COR-L47 (cell line): ENCODE measurements around the gene QKI.
"Not testable (repeated sequence)": the region's sequence is repeated elsewhere in the genome, so short reads cannot be mapped to it uniquely, and the experiment has no call there.

Experiments used
- DNase-seq: peaks from one replicate; lab custom pipeline; 2025; lab: John Stamatoyannopoulos, UW

The QKI gene

DNA sequence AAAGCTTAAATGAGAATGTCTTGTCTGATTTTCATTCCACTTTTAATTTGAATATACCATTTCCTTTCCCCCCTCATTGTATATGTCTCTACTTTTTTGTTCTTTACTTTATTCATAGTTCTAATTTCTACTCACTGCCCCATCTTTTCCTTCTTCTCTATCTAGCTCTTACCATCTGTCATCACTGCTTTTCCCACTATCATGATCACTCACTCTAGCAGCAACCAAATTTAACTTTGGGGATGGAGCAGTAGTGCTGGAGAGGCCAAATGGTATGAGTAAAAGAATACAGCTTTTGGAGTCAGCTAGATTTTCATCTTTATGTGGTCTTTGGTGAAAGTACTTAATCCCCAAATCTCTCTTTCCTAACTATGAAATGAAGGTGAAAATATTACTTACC lies 25.5 kb downstream of the QKI start:
- no peak for DNase-seq

DNA sequence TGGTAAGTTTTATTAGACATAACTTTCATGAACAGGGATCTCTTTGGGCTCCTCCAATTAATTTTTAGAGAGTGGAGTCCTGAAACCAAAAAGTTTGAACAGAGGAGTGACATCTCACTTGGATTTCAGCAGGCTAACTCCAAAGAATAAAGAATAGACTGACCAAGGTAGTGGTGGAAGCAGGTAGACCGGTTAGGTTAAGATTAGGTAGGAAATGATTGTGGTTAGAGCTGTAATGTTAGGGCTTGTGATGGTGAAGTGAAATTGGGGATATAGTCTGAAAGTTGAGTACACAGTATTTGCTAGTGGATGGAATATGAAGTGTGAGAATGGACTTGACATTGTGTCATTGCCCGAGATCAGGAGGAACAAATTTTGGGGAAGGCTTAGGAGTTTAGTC lies 27.8 kb downstream of the QKI start:
- DNase-seq, result no peak

DNA sequence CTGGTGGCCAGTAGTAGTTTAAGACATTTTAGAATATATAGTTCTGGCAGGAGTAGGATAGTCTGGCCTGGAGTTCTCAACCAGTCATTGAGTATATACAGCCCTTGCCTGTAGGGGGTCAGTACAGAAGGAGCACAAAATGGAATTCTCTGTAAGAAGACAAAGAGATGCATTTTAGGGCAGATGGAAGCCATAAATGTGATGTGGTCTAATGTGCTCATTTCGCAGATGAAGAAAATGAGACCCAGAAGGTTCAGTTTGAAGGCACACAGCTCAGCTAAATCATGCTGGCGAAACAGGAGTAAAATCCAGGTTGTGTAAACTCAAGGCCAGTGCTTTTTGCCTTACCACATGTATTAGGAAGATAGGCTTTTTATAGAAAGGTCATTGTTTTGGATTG lies 29.6 kb downstream of the QKI start:
- no peak for DNase-seq

DNA sequence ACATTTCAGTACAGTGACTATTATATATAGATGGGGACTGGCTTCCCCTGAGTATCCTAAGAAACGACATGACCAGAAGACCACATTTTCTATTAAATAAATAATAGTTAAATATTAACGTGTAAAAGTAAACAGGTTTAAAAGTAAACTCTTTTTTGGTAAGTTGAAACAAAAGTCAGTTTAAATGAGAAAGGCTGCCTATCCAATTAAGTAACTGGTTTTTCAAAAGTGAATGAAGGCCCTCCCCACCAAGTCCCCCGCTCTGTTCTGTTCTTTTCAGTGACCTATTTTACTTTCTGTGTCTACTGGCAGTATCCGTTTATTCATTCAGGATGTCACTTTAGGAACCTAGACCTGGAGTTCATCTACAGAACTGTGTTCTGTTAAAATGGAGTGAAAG lies 32.0 kb downstream of the QKI start:
- DNase-seq, result no peak

DNA sequence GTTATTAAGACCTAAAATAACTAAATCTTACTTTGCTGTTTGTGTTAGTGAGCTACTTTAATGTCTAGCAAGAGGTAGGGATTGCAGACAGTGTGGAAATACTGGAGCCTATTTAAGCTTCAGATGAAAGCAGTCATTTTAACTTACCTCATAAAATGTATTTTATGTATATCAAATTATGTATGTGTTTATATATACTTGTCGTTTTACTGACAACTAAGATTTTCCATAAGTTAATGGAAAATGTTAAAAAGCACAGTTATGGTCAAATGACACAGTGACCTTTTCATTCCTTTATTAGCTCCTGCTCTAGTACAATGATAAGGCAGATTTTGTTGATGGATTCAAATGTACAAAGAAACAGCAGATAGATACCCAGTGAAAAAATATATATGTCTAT lies 34.6 kb downstream of the QKI start:
- no peak for DNase-seq

DNA sequence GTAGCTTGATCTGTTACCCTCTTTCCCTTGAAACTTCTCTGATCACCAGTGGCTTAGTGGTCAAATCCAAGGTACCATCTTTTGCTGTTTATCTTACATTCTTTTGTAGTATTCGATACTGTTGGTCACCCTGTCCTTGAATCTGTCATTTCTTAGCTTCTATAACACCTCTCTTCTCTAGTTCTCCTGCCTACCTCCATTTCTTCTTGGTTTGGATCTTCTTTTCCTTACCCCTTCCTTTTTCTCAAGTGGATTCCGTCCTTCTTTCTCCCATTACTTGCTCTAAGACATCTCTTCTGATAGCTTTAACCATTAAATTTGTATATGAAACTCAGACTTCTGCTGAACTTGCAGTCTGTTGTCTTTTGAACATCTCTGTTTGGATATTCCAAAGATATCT lies 39.9 kb downstream of the QKI start:
- no peak for DNase-seq

DNA sequence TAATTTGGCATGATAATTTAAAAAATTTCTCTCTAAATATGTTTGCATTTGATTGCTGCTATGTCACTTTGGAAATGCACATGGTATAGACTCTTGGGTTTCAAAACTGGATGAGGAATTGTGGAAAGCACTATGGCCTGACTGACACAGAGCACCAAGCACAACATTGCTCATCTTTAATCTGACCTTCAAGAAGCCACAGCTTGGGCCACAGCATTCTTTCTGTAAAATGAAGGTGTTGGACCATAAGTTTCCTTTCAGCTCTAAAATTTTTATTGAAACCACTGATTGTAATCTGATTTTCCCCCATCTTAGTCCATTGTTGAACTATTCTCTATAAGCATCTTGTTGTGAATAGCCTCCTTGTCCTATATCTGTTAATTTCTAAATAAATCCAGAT lies 41.0 kb downstream of the QKI start:
- no peak for DNase-seq

DNA sequence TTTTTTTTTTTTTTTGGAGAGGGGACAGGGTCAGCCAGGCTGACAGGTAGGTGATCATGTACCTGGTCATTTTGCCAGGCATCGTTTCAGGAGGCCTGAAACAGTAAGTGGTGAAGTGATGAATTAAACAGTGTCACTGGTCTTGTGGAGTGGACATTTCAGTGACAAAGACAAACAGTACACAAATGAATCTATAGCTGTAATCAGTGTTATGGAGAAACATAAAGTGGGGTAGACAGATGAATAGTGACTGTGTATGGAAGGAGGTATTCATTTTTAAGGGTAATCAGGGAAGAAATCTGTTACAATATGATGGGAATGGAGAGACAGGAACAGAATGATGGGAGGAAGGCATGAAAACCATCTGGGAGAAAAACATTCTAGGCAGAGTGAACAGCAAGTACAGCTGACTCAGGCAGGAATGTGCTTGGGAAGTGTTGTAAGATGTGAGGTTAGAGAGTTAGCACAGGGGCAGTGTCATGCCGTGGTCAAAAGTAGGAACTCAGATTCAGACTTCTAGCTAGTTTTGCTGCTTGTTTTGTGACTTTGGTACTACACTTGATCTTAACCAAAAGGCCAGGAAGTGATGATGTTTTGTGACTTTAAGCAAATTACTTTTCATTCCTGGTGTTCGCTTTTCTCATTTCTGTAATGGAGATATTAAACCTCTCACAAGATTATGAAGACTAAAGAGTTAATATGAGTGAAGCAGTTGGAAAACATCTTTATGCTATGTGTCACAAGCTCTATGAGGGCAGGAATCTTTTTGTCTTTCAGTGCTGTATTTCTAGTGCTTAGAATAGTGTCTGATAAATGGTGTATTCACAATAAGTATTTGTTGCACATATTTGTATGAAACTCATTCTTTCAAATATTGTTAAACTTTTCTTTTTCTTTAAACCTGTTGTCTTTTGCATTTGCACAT lies 43.4 kb downstream of the QKI start:
- DNase-seq, result no peak

DNA sequence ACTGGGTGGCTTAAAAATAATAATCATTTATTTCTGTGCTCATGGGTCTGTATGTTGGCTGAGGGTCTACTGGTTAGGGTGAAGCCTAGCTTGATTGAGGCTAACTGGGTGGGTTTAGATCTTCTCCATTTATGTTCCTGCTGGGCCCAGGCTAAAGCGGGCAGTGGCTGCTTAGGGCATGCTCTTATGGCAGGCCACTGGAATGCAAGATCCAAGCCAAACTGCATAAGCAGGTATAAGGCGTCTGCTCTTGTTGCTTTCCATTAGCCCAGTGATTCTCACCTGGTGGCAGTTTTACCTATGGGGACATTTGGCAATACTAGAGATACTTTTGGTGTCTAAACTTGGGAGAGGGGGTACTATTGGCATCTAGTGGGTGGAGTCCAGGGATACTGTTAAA lies 44.5 kb downstream of the QKI start:
- DNase-seq, result no peak

DNA sequence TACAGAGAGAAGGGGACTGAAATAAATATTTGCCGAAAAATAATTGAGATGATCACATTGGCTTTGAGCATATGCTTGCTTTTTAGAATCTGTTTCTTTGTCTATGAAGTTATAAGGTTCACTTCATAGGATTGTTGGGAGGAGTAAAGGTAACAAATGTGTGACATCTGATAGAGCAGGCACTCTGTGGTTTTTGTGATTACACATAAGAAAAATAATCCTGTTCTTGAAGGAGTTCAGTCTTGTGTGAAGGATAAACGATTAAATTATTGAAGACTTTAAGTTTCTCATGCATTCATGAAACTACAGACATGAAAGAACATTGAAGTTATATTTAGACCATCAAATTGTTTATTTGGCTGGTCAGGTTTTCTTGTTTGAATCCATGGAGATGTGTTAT lies 45.0 kb downstream of the QKI start:
- DNase-seq, result no peak

DNA sequence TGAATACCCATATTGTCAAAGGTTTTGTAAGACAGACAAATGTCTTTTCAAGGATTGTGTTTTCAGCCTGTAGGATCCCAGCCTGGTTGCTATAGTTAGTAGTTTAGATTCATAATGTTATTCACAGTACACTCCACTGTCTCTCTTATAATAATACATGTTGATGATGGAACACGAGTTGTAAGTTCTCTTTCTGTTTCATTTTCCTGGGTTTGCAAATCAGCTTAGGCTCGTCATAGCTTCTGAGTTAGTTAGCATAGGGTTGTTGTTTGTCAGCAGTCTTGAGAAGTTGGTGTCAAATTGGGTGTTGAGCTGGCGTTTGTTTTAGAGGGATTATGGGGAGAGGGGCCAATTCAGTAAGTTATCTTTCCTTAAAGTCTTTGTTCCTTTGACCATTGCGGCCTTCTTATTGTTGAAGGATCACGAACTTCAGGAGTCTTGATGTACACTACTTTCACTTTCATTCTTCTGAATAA lies 45.8 kb downstream of the QKI start:
- DNase-seq, result no peak

DNA sequence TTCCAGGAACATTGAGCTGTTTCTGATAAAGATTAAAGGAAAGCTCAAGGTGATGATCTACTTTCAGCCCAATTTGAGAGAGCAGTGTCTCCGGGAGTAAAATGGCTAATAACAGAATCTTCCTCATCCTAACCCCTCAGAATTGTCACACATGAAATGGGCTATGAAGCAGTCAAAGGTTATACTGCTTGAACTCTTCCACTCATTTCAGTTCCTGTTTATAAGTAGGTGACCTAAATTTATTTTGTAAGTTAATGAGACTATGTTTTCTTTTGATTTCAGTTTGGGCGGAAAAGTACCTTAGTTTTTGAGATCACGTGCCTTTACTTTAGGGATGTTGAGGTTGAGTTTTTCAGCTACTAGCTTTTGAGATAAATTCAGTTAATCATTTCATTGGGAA lies 47.2 kb downstream of the QKI start:
- no peak for DNase-seq

DNA sequence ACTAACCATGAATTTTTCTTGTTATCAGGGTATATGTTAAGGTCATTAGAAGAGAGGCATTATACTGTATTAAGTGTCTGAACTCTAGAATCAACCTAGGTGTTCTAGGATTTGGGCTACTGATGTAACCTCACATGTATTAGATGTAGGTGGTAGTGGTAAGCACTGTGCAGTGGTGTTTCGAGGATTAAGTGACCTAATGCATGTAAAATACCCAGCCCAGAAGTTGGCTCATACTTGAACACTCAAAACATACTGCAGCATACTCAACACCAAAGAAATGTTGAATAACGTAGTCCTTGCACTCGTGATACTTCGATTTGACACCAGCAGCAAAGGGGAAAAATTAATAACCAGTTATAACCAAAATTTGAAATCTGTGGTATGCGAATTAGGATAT lies 48.7 kb downstream of the QKI start:
- no peak for DNase-seq

DNA sequence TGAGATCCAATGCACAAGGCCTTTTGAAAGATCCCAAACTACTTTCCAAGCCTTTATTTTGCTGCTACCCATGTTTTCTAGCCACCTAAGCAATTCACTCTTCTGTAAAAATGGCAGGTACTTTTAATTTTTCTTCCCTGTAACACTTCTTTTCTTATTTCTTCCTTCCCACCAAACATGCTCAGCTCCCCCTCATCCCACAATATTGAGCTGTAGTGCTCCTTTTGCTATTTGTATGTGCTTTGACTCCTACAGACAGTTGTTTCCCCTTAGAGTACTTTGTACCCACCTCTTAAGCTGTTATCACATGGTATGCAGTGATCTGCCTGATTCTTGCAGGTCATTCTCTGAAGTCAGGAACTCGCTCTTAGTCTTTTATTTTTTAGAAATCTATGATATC lies 49.3 kb downstream of the QKI start:
- DNase-seq, result no peak

DNA sequence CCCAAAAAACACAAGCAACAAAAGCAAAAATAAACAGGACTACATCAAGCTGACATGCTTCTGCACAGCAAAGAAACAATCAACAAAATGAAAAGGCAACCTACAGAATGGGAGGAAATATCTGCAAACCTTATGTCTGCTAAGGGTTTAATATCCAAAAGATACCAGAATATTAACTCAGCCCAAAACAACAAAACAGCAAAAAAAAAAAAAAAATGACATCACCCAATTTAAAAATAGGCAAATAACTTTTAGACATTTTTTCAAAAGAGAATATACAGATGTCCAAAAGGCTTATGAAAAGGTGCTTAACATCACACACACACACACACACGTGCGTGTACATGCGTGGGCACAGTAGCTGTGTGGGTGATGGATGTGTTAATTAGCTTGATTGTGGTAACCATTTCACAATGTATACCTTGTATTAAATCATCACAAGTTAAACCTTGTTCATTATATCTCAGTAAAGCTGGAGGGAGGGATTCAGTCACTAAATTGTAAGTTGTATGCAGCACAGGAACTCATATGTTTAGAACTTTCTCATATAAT lies 52.4 kb downstream of the QKI start:
- DNase-seq, result no peak

DNA sequence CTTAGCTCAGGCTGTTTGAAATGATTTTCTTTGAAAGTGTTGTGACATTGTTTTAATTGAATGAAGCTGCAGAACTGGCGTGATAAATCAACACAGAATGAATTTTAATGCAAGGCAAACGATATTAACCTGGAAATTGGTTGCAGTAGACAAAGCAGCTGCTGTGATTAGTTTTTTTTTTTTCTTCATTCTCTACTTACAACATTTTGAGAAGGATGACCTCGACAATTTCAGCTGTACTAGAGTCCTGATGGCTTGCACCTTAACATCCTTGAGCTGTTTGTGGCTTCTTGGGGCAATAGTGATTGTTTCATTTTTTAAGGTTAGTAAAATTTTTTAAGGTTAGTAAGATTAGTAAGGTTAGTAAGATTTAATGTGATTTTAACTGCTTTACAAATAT lies 54.2 kb downstream of the QKI start:
- no peak for DNase-seq

DNA sequence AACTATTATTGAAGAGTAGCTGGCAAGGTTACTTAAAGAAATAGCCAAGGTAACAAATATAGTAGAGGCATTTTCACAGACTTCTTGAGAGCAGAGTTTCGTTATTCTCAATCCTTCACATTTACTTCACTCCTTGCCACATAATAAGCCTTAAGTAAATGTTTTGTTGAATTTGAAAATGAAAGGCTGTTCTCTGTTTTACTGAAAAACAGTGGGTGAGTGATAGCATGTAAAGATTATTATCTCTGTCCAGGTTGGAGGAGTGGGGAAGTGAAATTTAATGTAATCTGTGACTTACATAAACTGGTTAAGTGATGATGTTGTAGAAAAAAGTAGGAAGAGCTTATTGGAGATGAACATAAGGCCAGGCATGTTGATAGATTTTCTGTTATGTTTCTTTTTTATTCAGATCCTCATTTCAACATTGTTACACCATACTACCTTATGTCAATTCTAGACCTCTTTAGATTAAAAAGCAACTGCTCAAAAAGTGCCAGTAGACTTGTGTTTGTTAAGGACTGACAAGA lies 55.0 kb downstream of the QKI start:
- DNase-seq, result no peak

DNA sequence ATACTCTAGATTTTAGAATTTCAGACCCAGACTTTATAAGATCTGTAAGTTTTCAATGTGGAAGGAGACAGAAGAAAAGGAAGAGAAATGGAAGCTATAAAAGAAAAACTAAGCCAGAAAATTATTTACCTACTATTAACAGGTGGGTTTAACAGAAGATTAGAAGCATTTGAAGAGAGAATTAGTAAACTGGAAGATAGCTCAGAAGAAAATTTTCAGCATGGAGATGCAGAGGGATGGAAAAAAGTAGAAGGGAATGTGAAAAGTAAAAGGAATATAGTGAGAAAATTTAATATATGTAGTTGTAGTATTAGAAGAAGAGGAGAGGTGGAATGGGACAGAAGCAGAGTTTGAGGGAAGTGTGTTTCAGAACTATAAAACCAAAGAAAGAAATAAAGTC lies 56.1 kb downstream of the QKI start:
- DNase-seq, result no peak

DNA sequence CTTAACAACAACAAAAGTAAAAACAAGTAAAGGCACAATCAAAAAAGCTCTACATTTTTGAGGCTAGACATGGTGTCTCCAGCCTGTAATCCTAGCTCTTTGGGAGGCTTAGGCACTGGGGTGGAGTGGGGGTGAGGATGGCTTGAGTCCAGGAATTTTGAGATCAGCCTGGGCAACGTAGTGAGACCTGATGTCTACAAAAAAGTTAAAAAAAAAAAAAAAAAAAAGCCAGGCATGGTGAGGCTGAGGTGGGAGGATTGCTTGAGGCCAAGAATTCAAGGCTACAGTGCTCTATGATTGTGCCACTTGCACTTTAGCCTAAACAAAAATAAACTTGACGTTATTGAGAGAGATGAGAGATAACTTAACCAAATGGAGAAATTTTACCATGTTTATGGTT lies 60.1 kb downstream of the QKI start:
- no peak for DNase-seq

DNA sequence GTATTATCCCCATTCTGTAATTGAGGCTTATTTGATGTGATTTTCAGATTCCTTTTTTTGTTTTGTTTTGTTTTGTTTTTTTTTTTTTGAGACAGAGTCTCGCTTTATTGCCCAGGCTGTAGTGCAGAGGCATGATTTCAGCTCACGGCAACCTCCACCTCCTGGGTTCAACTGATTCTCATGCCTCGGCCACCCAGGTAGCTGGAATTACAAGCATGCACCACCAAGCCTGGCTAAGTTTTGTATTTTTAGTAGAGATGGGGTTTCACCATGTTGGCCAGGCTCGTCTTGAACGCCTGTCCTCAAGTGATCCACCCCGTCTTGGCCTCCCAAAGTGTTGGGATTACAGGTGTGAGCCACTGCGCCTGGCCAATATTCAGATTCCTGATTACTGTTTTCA lies 62.4 kb downstream of the QKI start:
- not testable (repeated sequence) for DNase-seq

DNA sequence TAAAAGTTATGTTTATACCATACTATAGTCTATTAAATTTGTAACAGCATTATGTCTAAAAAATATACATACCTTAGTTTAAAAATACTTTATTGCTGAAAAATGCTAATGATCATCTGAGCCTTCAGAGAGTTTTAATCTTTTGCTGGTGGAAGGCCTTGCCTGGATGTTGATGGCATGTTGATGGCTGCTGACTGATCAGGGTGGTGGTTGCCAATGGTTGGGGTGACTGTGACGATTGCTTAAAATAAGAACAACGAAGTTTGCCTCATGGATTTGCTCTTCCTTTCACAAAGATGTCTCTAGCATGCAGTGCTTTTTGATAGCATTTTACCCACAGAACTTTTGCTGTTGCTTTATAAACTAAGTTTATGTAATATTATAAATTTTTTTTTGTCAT lies 68.6 kb downstream of the QKI start:
- no peak for DNase-seq

DNA sequence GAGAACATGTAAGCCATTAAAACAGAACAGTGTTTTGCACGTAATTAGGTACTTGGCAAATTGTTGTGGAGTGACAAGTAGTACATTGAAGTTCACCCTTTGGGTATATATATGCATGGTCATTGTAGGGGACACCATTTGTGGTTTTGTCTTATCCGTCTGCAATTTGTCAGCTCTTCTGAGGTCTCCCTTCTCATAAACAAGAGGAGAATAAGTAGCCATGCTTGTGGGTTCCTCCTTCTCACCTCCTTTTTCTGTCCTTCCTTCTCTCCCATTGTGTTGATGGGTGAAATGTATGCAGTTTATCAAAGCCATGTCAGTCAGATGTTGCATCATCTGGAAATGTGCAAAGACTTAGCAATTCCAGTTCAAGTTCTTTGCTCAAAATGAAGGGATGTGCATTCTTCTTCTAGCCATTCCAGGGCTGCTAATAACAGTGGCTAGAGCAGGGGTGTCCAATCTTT lies 70.9 kb downstream of the QKI start:
- DNase-seq, result no peak

DNA sequence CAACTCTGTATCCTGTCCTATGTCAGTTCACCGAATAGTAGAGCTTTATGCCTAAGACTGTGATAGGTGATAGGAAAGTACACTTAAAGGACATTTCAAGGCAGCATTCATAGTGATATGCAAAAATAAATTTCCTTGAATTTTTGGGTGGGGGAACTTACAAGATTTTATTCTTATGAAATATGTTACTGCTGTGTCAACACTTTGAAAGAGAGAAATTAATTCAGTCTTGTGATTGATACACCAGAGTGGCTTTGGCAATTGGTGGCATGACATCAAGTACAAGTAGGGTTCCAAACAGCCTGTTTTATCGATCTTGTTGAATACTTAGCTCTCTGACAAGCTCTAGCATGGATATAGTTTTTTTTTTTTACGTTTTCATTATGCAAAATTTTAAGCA lies 72.3 kb downstream of the QKI start:
- DNase-seq, result no peak

DNA sequence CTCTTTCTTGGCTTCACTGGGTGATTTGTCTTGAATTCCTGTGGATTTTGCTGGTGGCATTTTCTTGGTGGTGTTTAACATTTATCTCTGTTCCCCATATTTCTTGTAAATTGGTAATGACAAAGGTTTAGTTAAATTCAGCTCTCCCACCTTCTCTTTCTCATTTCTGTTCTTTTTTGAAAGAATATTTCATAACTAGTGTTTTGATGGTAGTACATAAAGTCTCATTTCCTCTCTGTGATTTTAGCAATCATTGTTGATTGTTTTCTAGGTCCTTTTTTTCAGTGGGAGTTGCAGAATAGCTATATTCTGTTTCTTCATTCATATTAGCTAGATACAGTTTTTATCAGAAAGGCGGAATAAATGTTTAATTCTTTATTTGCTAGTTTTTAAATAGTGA lies 73.1 kb downstream of the QKI start:
- DNase-seq, result no peak
